SIG-M5 (cell line): Measurements from ENCODE around the gene ETAA1.
A peak's percentile ranks its signal among the peaks of the same experiment; 100 is the strongest.

Source experiments
- DNase-seq: peaks from one replicate; lab custom pipeline; 2025; lab: John Stamatoyannopoulos, UW

Gene ETAA1

DNA sequence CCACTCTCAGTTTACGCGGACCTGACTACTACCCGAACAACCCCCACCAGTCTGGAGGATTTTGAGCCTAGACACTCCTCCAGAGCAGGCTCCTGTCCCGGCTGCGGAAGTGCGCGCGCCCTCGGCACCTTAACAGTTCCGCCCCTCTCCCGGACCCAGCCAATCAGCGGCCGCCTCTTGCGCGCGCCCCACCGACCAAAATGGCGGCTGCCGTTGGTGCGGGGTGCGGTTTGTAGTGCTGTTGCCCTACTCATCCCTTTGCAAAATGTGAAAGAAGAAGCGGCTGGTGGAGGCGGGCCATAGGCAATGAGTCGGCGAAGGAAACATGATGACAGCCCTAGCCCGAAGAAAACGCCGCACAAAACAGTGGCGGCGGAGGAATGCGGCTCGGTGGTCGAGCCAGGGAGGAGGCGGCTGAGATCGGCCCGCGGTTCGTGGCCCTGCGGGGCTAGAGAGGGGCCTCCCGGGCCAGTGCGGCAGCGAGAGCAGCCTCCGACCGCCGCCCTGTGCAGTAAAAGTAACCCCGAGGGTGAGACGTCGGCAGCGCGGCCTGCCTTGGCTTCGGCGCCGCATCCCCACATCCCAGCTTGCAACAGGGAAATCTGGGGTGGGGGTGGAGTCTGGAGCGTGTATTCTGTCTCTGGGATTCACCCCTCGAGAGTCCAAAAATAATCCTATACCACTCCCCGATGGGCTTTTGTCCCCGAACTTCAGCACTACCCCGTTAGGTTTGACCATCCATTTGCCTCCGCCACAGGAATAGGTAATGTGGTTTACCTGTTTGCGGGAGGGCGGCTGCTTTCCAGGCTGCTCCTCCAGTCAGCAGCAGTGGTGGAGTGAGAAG, at the start of gene ETAA1:
ETAA1 (plus strand) TSS at position 191 of the 844 bp plus-strand sequence; CDS start at position 307, 116 bp downstream.
- DNase-seq: peak; percentile 29

DNA sequence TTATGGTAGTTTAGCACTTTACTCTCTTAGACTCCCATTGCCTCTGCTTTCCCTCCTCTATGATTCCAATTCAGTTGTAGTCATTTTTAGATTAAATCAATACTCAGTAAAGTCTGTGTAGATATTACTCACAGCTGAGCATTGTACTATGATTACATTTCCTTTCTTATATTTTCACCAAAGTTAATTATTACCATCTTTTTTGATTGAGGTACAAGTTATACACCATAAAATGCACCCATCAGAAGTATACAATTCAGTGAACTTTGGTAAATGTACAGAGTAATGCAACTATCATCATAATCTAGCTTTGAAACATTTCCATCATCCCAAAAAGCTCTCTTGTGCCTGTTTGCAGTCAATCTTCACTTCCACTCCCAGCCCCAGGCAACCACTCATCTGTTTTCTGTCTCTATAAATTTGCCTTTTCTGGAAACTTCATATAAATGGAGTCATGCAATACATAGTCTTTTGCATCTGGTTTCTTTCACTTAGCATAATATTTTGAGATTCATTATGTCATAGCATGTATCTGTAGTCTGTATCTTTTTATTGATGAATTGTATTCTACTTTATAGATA, 30.2 kb upstream of the ETAA1 start:
- no peak for DNase-seq

DNA sequence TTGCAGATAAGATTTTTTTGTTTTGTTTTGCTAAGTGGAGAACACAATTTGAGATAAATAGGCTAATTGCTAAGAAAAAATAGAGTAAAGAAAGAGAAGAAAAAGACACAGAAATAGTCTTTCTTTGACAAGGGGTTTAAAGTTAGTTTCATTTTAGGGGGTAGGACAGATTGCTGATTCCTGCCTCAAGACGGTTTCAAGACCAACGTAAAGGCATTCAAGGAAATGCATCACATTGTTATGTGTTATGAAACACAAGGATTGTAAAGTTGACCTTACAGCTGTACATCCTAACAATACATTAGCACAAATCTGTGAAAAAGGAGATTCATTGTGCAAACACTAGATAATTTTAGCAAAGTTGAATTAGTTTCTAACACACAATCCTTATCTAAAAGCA, 22.7 kb upstream of the ETAA1 start:
- no peak for DNase-seq

DNA sequence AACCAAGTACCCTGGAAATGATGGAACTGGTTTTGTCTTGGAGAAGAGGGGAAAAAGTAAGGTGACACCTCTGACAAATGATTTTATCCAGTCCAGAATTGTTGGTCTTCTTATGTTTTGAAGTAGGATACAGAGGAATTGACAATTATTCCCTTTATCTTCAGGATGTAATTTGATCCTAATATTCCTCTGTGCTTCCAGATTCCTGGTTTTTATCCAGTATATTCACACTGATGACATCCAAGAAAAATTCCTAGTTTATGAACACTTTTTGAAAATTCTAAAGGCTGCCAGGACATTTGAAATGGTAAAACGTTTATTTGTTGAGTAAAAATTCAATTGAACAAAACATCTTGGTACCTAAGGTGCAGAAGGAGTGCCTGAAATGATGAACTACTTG, 22.2 kb upstream of the ETAA1 start:
- DNase-seq: no peak

DNA sequence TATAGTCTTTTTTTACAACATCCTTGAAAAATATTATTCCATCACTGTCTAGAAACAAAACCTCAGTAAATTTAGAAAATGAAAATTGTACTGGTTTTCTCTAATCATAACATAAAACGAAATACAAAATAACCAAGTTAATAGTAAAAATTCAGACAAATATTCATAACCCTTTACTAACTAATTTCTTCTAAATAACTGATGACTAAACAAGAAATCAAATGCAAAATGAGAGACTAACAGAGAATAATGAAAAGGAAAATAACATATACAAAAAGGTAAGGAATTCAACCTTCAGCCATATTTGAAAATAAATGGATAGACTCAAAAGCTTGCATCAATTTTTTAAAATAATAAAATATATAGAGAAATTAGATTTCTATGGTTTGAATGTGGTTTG, 18.6 kb upstream of the ETAA1 start:
- DNase-seq: no peak

DNA sequence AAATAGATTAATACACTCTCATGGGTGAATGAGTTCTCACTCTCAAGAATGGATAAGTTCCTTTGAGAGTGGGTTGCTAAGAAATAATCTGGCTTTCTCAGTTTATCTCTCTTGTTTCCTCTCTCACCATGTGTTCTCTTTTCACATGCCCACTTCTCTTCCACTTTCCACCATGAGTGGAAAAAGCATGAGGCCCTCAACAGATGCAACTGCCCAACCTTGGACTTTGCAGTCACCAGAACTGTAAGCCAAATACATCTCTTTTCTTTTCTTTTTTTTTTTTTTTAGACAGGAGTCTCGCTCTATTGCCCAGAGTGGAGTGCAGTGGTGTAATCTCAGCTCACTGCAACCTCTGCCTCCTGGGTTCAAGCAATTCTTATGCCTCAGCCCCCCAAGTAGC, 18.1 kb upstream of the ETAA1 start:
- DNase-seq: no peak

DNA sequence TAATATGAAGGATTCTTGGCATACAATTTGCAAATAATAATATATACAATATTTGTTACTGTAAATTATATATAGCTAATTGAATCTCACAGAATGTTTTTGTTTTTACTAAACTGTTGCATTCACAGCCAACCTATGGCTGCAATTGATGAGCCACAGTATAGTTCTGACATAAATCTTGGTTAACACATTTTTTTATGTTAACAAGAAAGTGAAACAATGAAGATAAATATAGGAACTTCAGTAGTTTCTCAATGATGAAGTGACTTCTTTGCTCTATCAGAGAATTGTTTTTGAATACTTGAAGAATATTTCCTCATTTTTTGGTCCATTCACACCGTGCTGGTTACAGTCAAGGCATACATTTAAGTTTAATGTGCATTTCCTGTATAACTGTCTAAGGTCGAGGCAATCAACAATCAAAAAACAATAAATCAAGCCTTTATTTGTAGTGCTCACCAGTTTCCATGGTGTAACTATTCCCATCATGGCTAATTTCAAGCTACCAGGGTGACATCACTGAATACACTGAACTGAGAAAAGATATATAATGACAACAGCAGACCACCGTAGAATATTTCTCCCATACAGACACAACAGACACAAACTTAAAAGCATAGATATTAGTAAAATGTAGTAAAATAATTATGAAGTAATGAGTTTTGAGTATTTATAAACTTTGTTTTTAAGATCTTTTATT, 12.9 kb upstream of the ETAA1 start:
- DNase-seq: no peak

DNA sequence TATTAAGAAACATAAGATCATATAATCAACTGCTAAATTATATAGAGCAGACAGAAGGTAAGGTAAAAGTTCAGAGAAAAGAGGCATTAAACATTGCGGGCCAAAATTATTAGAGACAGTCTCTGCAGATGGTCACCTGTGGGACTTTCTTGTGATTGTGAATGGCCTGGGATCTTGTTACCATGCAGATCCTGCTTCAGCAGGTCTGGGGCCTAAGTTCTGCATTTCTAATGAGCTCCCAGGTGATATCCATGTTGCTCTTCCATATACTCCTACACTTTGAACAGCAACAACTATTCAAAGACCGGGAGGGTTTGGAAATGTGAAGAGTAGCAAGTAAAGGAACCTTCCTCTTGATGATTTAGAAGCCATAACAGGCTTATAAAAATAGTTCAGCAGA, 8.5 kb upstream of the ETAA1 start:
- no peak for DNase-seq

DNA sequence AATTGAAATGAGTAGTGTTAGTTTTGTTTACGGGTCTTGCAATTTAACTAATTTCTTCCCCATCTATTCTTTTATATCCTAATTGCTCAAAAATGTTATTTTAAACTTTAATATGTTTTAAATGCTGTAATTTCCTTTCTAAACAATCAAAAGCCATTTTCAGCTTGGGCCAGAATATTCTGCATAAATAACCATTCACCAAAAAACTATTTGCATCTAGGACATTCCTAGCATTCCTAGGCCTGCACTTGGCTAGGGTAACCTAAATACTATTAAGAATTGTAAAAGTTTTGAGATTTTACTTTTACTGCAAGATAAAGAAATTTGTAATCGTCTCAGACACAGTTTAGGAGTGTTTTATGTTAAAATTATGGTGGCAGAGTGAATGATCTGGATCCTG, 7.8 kb upstream of the ETAA1 start:
- DNase-seq: no peak

DNA sequence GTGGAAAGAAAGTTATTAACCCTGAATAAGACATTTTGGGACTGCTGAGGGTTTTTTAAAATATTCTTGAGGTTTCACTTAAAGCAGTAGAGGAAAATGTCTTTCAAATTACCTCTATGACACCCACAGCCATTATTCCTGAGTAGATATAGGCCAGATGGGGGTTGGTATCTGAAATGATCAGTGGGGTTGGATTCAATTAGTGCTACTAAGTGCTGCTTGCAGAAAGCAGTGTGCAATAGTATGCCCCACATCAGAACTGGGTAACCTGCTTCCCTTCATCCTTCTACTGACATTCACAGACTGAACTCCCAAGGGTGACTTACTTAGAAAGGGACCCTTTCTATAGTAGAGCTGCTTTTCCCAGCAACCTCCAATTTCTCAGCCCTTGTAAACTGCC, 7.3 kb upstream of the ETAA1 start:
- no peak for DNase-seq

DNA sequence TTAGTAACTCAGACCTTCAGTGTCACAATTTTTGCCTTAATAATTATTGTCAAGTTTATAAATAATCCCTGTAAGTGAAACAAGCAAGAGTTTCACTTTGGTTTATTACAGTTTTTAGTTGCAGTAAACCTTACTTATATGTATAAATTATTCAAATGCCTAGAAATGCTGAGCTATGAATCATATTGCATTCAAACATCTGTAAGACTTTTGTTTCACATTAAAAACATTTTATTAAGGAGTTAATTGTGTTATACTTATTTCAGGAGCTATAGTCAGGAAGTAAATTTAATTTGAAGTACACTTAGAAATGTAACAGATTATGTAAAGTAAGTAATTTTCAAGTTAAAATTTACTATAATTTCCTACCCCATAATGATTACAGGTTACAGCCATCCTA, 3.9 kb upstream of the ETAA1 start:
- no peak for DNase-seq

DNA sequence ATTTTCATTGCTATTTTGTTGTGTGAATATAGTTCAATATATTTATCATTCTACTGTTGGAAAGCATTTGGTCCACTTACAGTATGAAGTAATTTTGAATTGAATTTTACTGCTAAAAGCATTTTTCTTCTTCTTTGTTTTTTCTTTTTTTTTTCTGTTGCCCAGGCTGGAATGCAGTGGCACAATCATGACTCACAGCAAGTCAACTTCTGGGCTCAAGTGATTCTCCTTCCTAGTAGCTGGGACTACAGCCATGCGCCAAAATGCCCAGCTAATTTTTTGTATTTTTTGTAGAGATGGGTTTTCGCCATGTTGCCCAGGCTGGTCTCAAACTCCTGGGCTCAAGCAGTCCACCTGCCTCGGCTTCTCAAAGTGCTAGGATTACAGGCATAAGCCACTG, 2.4 kb upstream of the ETAA1 start:
- DNase-seq: no peak

DNA sequence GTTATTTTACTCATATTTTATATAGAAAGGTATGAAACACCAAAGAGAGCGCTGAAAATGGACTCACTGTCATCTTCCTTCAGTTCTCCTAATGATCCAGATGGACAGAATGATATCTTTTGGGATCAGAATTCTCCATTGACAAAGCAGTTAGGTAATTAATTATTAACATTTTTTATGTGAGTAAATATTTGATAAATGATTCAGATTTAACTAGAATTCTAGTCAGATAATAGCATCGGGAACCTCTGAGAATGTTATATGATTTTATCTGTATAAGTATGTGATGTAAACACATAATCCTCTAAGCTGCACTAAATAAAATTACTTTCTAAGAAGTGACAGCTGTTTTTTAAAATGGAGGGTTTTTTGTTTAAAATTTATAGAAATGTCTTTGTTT, 2.0 kb downstream of the ETAA1 start:
- DNase-seq: no peak

DNA sequence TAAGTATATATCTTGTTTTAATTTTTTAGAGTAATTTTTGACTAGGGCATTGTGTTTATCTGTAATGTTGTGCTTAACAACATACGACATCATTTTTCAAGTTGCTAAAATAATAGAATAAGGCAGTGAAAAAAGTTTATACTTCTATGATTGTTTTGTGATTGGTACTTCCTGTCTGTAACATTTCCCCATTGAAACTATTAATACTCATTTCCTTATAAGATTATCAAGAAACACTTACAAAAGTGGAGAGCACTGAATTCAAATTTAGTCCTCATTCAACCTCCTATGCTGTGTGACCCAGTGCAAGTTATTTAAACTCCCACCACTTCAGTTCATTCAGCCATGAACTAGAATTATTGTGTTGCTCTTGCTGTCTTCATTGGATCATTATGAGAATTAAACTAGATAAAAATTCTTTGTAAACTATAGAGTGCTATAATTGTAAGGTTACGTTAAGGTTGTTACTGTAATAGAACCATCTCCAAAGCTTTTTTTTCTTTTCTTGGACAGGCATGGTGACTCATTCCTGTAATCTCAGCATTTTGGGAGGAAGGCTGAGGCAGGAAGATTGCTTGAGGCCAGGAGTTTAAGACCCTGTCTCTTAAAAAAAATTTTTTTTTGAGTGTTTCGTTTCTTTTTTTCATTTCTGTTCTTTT, 2.8 kb downstream of the ETAA1 start:
- DNase-seq: no peak

DNA sequence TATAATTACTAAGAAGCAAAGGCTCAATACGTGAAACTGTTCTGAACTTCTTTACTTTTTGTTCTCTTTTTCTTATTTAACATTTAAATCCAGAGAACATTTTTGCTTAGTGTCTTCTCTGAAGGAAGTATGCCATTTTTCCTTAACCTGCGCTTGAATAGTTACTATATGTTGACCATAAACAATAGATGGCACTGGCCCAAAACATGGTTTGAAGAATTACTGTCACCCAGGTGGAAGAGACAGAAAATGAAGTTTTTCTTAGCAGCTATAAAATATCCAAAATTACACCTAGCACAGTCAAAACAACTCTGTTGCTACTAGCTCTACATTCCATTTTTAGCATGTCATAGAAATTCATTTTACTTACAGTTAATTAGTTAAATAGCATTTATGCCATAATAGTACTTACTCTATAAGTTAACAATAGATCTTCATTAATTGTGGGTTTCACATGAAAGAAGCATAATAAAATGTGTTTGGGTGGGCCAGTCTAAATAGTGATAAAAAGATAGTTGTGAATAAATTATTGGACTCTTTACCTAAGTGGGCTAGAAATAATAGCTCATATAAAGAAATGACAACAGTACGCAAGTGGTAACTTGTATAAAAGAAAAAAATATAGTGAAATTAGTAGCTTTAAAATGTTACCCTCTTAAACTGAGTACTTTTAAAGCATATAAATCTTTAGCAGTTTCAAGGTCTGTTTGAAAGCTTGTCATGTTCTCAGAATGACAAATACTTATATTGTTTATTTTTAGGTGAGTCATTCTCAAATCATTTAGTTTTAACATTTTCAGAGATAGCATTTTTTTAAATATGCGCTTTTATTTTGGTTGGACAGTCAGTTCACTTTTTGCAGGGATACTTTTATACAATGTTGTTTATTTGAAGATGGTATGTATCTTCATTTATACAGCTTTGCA, 3.7 kb downstream of the ETAA1 start:
- no peak for DNase-seq

DNA sequence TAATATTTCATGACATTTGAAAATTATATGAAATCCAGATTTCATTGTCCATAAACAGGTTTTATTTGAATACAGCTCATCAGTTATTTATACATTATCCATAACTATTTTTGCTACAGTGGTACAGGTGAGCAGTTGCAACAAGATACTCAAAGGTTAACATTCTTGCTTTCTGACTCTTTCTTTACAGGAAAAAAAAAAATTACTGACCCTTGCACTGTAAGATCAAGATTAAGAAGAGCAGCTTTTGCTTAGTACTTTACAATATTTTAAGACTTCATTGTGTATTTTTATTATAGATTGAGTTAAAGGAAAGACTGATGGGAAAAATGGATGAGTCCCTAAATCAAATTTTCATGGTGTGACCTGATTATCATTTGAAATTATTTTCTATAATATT, 11.2 kb downstream of the ETAA1 start:
- no peak for DNase-seq

DNA sequence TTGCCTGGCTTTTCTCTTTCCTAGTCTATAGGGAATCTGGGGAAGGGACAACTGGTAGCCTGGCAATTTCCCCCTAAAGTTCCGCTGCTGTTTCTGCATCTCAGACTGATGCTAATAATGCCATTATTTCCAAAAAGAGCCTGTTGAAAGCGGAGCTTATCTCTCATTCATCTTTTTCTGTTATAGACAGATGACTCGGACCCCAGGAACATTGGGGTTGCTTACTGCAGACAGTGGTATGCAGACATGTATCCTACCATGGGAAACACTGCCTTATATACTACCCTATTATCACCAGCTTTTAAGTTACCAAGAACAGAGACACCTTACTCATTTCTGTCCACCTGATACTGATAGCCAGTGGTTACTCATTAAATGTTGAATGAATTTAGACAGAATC, 15.3 kb downstream of the ETAA1 start:
- no peak for DNase-seq

DNA sequence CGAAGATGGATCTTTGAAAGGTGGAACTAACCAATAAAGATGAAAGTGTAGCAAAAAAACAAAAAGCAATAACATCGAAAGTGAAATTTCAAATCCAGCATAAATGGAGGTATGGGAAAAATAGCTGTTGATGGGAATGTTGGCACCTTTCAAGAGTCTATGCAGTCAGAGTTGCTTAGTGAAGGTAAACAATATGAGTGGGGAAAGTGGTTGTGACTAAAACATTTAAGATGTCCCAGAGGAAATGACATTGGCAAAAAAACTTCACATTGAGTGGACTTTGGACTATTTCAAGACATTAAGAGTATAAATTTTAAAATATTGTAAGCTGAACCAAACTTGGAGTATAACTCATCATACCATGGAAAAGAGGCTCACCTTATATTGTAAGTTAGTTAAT, 17.7 kb downstream of the ETAA1 start:
- no peak for DNase-seq

DNA sequence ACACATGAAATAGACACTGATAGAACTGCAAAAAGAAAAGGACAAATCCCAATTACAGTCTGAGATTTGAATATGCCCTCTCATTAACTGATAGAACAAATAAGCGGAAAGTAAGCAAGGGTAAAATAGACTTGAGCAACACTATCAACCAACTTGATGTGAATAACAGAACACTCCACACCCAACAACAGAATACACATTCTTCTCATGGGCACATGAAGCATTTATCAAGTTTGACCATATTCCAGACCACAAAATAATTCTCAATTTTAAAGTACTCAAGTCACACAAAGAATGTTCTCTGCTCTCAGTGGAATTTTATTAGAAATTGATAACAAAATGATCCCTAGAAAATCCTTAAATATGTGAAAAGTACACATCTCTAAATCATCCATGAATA, 19.0 kb downstream of the ETAA1 start:
- no peak for DNase-seq

DNA sequence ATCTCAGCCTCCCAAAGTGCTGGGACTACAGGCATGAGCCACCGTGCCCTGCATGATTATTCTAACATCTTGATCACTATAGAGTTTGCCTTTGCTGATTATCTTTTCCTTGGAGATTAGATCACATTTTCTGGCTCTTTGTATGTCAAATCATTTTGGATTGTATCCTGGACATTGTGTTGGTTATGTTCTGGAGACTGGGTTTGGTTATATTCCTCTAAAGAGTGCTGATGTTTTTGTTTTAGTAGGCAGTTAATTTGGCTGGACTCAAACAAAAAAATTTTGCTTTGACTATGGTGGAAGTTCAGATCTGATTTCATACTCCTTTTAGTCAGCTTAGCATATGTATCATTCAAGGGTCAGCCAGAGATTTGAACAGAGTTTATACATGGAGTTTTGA, 26.4 kb downstream of the ETAA1 start:
- DNase-seq: no peak

DNA sequence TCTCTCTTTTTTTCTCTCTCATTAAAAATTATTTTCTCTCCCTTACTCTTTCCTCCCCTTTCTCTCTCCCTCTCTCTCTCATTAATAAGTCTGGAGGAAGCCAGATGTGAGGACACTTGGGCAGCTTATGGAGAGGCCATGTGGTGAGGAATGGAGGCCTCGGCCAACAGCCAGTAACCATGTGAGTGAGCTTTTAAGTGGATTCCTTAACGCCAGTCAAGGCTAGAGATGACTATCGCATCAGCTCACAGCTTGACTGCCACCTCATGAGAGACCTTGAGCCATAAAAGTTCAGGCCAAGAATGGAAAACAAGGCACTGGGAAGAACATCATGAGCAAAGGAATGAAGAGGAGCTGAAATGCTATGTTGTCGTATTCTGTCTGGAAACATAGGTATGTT, 39.1 kb downstream of the ETAA1 start:
- DNase-seq: no peak

DNA sequence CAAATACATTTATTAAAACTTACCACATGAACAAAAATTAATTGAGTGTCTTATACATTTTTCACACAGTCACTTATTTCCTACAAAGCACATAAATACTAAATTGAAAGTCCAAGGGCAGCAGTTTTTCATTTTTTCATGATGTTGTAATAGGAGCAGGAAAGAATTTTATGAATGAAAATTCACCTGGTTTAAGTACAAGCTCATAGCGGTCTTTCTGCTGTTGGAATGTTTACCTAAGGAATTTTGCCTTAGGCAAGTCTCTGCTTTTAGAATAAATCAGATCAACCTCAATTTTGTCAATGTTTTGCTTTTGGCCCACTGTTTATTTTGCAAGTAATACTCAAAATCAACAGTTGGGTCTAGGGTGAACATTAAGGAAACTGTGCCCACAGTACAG, 40.0 kb downstream of the ETAA1 start:
- no peak for DNase-seq
